Heart right ventricle (tissue), 16 donors: ENCODE results near the gene NUDT4. TPM values are rescaled to one million over a fixed set of nuclear protein-coding genes. Genes with fewer than 3 reads are reported as not detected.

ENCODE experiments used
- ATAC-seq, 8 donors: fragments of 200-7000 bp; cut with Tn5 transposase; one replicate each; pipeline ENCODE4 v1.9.1; 2020; ENCODE audit warnings: mild to moderate bottlenecking in 8 of 8, moderate library complexity in 8 of 8, moderate number of reproducible peaks in 1 of 8
- DNase-seq, 2 donors: peaks; one replicate each; pipeline ENCODE4 v3.0.0-alpha.2; 2020
- H3K27ac ChIP-seq, 10 donors: fragments of 200-600 bp; sonication (generic) in 2 of 10; one replicate each; pipeline versions ENCODE4 v1.5.0 to v1.8.0; 2020 to 2022; ENCODE audit warnings: mild to moderate bottlenecking in 3 of 10
- H3K27me3 ChIP-seq, 7 donors: fragments of 200-600 bp; one replicate each; pipeline ENCODE4 v1.8.0; 2021 to 2022; ENCODE audit warnings: mild to moderate bottlenecking in 2 of 7
- H3K36me3 ChIP-seq, 9 donors: fragments of 200-600 bp; sonication (generic) in 1 of 9; one replicate each; pipeline versions ENCODE4 v1.5.0 to v1.8.0; 2020 to 2022; ENCODE audit warnings: mild to moderate bottlenecking in 2 of 9
- H3K4me1 ChIP-seq, 9 donors: fragments of 200-600 bp; sonication (generic) in 1 of 9; one replicate each; pipeline versions ENCODE4 v1.5.0 to v1.8.0; 2020 to 2022; ENCODE audit warnings: mild to moderate bottlenecking in 4 of 9
- H3K4me3 ChIP-seq, 10 donors: fragments of 200-600 bp; sonication (generic) in 2 of 10; one replicate each; pipeline versions ENCODE4 v1.5.0 to v1.8.0; 2020 to 2022; ENCODE audit warnings: mild to moderate bottlenecking in 7 of 10, moderate library complexity in 2 of 10
- H3K9me3 ChIP-seq, 11 donors: fragments of 200-600 bp in 10 of 11; sonication (generic) in 2 of 11; one replicate each; pipeline versions ENCODE4 v1.5.0 to v1.8.0; 2013 to 2022; ENCODE audit warnings: mild to moderate bottlenecking in 2 of 11, control low read depth in 1 of 11, moderate library complexity in 1 of 11
- WGBS, 2 donors: extraction: QIAGEN DNeasy Blood & Tissue Kit; methylation state at CpG; one replicate each; pipeline ENCODE4 v1.1.7; 2013; ENCODE audit warnings: inconsistent platforms in 1 of 2; 5-methylcytosine and 5-hydroxymethylcytosine counted together
- intact Hi-C, 10 donors: fragments of 100-400 bp; cut with DNase I; formaldehyde crosslinking; loops; one replicate each; pipeline versions ENCODE4 v1.11.1 to v1.14.2; 2022
- polyA plus RNA-seq, 2 donors: library from polyadenylated mRNA; stranded (reverse); fragments of 200-250 nt; gene quantifications; one replicate each; pipeline ENCODE4 v1.2.3, GENCODE V29; 2013
- total RNA-seq, 10 donors: library from RNA; stranded (reverse); fragmentation: NEBNext Ultra II Directional in 3 of 10; extraction: Animal tissue kit (Norgen Biotek cat#: 25700) in 3 of 10; gene quantifications; one replicate each; pipeline versions ENCODE4 v1.2.1 to v1.2.4, GENCODE V29; 2021 to 2023
- TF ChIP-seq, protein P1 (sequence below), 9 donors: fragments of 200-600 bp; sonication (generic) in 2 of 9; IDR thresholded peaks; one replicate each; pipeline versions ENCODE4 v1.5.0 to v1.8.0; 2021 to 2022; ENCODE audit warnings: antibody characterized with exemption in 9 of 9, mild to moderate bottlenecking in 5 of 9, moderate library complexity in 1 of 9
- donor health status: Arrhythmogenic right ventricular cardiomyopathy.
- donor health status: ischemic (EF 13 %, LVEDD 7.1; RV severe dilation, severe dysfunction).
- donor health status: healthy with polysubstance abuse.
- donor health status: DM: no; HTN: yes; CAD: no.
- donor health status: DM: no; HTN: no; CAD: no.
- donor health status: ischemic (EF 25% LVEDD 6.9; RV normal size, moderate dysfunction).
- donor health status: ischemic (EF 25% LVEDD 5.7; RV mildly dilated, moderate dysfunction).
- donor health status: healthy.
- donor health status: DM: yes; HTN: yes; CAD: no.
- donor health status: Ischemic cardiomyopathy.
- donor health status: ischemic (EF 35%, LVEDD 5.7; RV mildly dilated, moderate dysfunction).
- donor health status: nonischemic (EF 11% LVEDD 7.7; RV severe dilation, severe dysfunction).
- donor health status: DM: yes; HTN: yes; CAD: no.
- donor health status: PGD.
- donor health status: ischemic (EF 29% LVEDD 5.4; RV normal size, mild dysfunction).
- donor health status: nonischemic (EF 23%, LVEDD 6.1; RV moderate dilation, normal function).

Gene NUDT4
- total and polyA plus RNA-seq, 12 donors = 61.1 to 663 (median 210) TPM

- H3K36me3 ChIP-seq = no peaks in the 10 kb centered on the region
- WGBS, 2 donors = 76 to 87% methylated on average over 4 of the region's 4 CpGs
- TF ChIP-seq, protein P1, sequence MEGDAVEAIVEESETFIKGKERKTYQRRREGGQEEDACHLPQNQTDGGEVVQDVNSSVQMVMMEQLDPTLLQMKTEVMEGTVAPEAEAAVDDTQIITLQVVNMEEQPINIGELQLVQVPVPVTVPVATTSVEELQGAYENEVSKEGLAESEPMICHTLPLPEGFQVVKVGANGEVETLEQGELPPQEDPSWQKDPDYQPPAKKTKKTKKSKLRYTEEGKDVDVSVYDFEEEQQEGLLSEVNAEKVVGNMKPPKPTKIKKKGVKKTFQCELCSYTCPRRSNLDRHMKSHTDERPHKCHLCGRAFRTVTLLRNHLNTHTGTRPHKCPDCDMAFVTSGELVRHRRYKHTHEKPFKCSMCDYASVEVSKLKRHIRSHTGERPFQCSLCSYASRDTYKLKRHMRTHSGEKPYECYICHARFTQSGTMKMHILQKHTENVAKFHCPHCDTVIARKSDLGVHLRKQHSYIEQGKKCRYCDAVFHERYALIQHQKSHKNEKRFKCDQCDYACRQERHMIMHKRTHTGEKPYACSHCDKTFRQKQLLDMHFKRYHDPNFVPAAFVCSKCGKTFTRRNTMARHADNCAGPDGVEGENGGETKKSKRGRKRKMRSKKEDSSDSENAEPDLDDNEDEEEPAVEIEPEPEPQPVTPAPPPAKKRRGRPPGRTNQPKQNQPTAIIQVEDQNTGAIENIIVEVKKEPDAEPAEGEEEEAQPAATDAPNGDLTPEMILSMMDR (IDR thresholded peaks at IDR 0.05) = no peak
- no peak overlapping the region for H3K27ac ChIP-seq
- intact Hi-C loops = no loop called here
- ATAC-seq (no peak), DNase-seq (no peak)
- H3K27me3 ChIP-seq = no peaks in the 10 kb centered on the region
- peaks cover 0 to 20% (median 6%) of the 10 kb centered on the region in 9 donors for H3K4me1 ChIP-seq
- no peaks in the 10 kb centered on the region for H3K9me3 ChIP-seq
- H3K4me3 ChIP-seq = no peak overlapping the region
These were observed 11.3 kb upstream of the NUDT4 start for GRCh38 chr12:93366422-93366821.

- Histone ChIP-seq H3K27me3 (no peaks in the 10 kb centered on the region), H3K4me1 (peaks cover 0 to 15% (median under 1%) of the 10 kb centered on the region in 9 donors), H3K36me3 (no peaks in the 10 kb centered on the region), H3K27ac (no peak overlapping the region), H3K4me3 (no peak overlapping the region), H3K9me3 (no peaks in the 10 kb centered on the region)
- intact Hi-C loops = no loop called here
- ATAC-seq (no peak), DNase-seq (no peak)
- TF ChIP-seq, protein P1 (IDR thresholded peaks at IDR 0.05) = no peak
- WGBS, 2 donors = 95% methylated on average over 3 of the region's 3 CpGs
These were observed 9.0 kb upstream of the NUDT4 start for GRCh38 chr12:93368766-93369165.

DNA sequence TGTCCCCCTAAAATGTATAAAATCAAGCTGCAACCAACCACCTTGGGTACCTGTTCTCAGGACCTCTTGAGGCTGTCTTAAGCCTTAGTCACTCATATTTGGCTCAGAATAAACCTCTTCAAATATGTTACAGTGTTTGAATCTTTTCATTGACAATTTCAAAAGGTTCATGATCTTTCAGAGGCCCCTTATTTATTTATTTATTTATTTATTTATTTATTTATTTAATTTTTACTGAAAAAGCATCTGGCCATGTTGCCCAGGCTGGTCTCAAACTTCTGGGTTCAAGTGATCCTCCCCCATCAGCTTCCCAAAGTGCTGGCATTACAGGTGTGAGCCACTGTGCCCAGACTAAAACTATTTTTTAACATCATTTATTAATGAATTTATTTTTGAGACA lies 8.2 kb upstream of the NUDT4 start:
- no peak overlapping the region for H3K27ac ChIP-seq
- no peak overlapping the region for H3K4me3 ChIP-seq
- TF ChIP-seq, protein P1 (IDR thresholded peaks at IDR 0.05) = no peak
- H3K27me3 ChIP-seq = no peaks in the 10 kb centered on the region
- no peaks in the 10 kb centered on the region for H3K9me3 ChIP-seq
- H3K36me3 ChIP-seq = no peaks in the 10 kb centered on the region
- DNase-seq (no peak), ATAC-seq (no peak)
- H3K4me1 ChIP-seq = peaks cover 0 to 17% (median 4%) of the 10 kb centered on the region in 9 donors
- intact Hi-C loops = no loop called here

DNA sequence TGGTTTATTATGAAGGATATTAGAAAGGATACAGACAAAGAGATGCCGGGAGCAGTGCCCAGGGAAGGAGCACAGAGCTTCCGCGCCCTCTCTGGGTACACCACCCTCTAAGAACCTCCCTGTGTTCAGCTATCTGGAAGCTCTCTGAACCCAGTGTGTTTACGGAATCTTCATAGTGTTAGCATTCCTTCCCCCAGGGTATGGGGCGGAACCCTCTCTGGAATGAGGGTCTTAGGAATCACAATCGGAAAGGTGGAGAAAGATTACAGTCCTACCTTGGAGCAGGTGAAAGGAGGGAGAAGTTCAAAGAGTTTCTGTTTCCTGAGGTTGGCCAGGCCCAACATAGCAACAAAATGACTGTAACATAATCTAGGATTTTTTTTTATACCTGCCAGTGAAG lies 6.8 kb upstream of the NUDT4 start:
- TF ChIP-seq, protein P1 (IDR thresholded peaks at IDR 0.05) = no peak
- no peaks in the 10 kb centered on the region for H3K27me3 ChIP-seq
- no peaks in the 10 kb centered on the region for H3K36me3 ChIP-seq
- no peak overlapping the region for H3K27ac ChIP-seq
- intact Hi-C loops = loop anchor here in 2 of 10 donors (10.0 kb wide), 4 partner anchors 66 to 246 kb away; no protein-coding TSS in a partner anchor
- WGBS, 2 donors = 98% methylated on average over 6 of the region's 6 CpGs
- no peaks in the 10 kb centered on the region for H3K9me3 ChIP-seq
- H3K4me1 ChIP-seq = peaks cover 0 to 31% (median 8%) of the 10 kb centered on the region in 9 donors
- no peak overlapping the region for H3K4me3 ChIP-seq
- ATAC-seq = no peak
- DNase-seq = no peak
